ENCODE measurements around the gene ADORA2B.
A peak's percentile ranks its signal among the peaks of the same experiment; 100 is the strongest.
"Not testable (repeated sequence)": the region's sequence is repeated elsewhere in the genome, so short reads cannot be mapped to it uniquely, and the experiment has no call there.

Gene ADORA2B

DNA sequence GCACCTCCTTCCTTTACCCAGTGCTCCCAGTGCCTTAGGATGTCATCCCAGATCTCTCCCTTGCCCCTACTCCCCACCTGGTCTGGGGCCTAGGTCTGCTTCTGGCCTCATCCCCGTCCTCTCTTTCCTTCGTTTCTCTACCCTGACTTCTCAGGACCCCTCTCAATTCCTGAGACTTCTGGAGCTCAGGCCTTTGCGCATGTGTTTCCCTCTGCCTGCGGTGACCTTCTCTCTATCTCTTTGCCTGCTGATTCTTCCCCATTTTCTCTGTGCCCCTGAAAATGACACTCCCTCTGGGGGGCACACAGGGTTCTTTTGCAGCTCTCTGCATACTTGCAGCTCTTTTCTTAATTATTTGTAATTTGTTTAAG, 13.5 kb downstream of the ADORA2B start:
- DNase-seq (no peak), ATAC-seq (no peak)
- H3K4me3 Mint-ChIP-seq: peak overlapping the region in 1 of 2 donors; percentile 52
- peak overlapping the region; percentile 61 to 73 for H3K27ac Mint-ChIP-seq
- H3K4me1 Mint-ChIP-seq: peaks cover 39% of the 10 kb centered on the region
- no peaks in the 10 kb centered on the region for H3K9me3 Mint-ChIP-seq
- H3K27me3 Mint-ChIP-seq: peaks cover 10% of the 10 kb centered on the region

- DNase-seq: no peak
- Mint-ChIP-seq H3K4me3 (no peak overlapping the region), H3K27ac (no peak overlapping the region), H3K4me1 (peaks cover 45% of the 10 kb centered on the region), H3K9me3 (no peaks in the 10 kb centered on the region), H3K27me3 (peaks cover 10% of the 10 kb centered on the region)
- no peak for ATAC-seq
Observed at GRCh38 chr17:15963670-15964110, 18.8 kb downstream of the ADORA2B start.

- Mint-ChIP-seq H3K4me3 (no peak overlapping the region), H3K27ac (no peak overlapping the region)
- ATAC-seq: peak; percentile 12
Observed at GRCh38 chr17:15965528-15965927, 20.6 kb downstream of the ADORA2B start.

DNA sequence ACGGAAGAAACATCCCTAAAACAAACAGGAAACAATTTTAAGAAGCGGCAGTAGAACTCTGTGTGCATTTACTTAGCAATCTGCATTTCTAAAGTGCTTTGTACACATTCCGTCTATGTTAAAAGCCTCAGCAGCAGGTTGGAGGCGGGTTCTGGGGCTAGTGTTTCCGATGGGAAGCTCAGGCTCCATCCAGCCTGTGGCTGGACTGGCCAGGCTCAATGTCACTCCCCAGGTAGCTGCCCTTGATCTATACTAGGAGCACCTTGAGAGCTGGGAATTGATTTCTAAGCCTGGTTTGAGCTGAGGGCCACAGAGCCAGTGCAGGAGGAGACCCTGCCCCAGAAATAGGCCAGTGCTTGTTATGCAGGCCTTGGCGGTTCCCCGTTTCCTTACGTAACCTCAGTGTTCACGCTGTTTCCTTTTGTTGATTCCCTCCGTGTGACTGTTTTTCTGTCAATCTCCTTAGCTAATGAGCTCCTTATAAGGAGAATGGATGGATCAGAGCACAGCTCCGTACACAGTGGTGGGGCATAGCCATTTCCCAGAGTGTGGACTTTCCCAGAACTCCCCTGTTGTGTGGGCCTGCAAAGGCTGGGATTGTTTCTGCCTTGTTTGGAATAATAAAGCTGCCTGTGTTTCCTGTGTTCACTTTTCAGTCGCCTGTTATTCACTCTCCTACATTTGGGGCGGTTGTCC, 21.4 kb downstream of the ADORA2B start:
- no peak for DNase-seq
- Mint-ChIP-seq H3K27ac (peak overlapping the region in 1 of 2 donors; percentile 89), H3K4me1 (peaks cover 32% of the 10 kb centered on the region), H3K4me3 (peak overlapping the region; percentile 40 to 67), H3K9me3 (no peaks in the 10 kb centered on the region), H3K27me3 (peaks cover 15% of the 10 kb centered on the region)
- peak; percentile 12 for ATAC-seq

More at GRCh38 chr17:15965528-15965927, 20.6 kb downstream of the ADORA2B start:
- Mint-ChIP-seq H3K27me3 (peaks cover 15% of the 10 kb centered on the region), H3K9me3 (no peaks in the 10 kb centered on the region), H3K4me1 (peaks cover 32% of the 10 kb centered on the region)
- no peak for DNase-seq

DNA sequence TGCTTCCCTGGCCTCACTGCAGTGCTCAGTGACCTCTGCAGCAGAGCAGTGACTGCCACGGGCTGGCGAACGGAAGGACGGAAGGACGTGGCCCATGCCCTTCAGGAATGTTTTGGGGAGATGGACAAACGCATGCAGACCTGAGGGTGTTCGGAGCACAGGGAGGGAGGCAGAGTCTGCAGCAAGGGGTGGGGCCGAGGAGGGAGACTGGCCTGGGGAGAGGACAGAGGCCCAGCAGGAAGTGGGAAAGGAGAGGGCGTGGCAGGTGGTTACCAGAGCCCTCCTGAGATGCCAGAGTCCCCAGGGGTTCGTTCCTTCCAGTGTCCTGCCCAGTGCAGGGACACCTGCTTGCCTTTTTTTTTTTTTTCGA, 21.9 kb downstream of the ADORA2B start:
- peaks cover 15% of the 10 kb centered on the region for H3K27me3 Mint-ChIP-seq
- H3K9me3 Mint-ChIP-seq: no peaks in the 10 kb centered on the region
- peak overlapping the region; percentile 40 to 67 for H3K4me3 Mint-ChIP-seq
- peak overlapping the region in 1 of 2 donors; percentile 89 for H3K27ac Mint-ChIP-seq
- peak; percentile 40 for ATAC-seq
- H3K4me1 Mint-ChIP-seq: peaks cover 32% of the 10 kb centered on the region
- no peak for DNase-seq

DNA sequence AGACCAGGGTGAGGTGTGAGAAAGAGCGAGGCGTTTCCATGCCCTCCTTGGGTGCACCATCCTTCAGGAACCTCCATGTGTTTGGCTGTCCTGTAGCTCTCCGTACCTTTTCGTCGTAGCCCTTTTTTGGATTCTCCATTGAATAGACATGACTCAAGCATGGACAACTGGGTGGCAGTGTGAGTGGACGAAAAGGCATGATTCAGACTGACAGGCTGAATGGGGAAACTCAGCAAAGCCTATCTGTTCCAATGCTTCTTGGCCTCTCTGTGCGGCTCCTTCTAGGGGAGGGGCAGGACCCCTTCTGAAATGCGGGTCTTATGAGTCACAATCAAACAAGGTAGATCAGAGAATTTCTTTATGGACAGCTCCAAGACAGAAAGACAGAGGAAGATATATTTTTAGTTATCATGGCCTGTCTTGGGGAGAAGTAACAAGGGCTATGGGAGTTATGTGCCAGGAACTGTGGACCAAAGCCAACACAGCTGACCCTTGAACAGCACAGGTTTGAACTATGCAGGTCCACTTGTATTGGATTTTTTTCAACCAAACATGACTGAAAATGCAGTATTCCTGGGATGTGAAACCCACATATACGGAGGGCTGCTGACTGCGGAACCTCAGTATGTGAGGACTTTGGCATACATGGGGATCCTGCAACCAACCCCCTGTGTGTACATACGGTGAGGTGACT, 22.9 kb downstream of the ADORA2B start:
- H3K27me3 Mint-ChIP-seq: peaks cover 15% of the 10 kb centered on the region
- H3K4me1 Mint-ChIP-seq: peaks cover 33% of the 10 kb centered on the region
- DNase-seq: no peak
- no peak overlapping the region for H3K4me3 Mint-ChIP-seq
- peak overlapping the region in 1 of 2 donors; percentile 2 for H3K27ac Mint-ChIP-seq
- ATAC-seq: no peak
- no peaks in the 10 kb centered on the region for H3K9me3 Mint-ChIP-seq

DNA sequence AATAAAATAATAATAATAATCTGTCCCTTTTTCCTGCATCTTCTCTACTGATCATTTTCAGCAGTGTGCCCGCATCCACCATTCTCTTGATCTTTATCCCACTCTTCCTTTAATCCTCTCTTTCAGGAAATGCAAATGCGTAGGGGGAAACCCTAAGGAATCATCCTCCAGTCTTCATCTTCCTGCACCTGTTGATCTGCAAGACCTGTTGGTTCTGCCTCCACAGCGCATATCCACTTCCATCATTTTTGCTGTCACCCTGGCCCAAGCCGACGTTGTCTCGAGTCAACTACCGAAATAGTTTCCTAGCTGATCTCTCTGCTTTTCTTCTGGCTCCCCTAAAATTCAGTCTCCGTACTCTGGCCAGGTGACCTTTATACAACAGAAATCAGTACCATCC, 24.5 kb downstream of the ADORA2B start:
- H3K4me1 Mint-ChIP-seq: peaks cover 43% of the 10 kb centered on the region
- peaks cover 15% of the 10 kb centered on the region for H3K27me3 Mint-ChIP-seq
- DNase-seq (no peak), ATAC-seq (no peak)
- H3K9me3 Mint-ChIP-seq: no peaks in the 10 kb centered on the region
- peak overlapping the region in 1 of 2 donors; percentile 0 for H3K27ac Mint-ChIP-seq
- no peak overlapping the region for H3K4me3 Mint-ChIP-seq

- DNase-seq: no peak
- H3K9me3 Mint-ChIP-seq: no peaks in the 10 kb centered on the region
- H3K27ac Mint-ChIP-seq: no peak overlapping the region
- no peak overlapping the region for H3K4me3 Mint-ChIP-seq
- ATAC-seq: no peak
- peaks cover 38% of the 10 kb centered on the region for H3K4me1 Mint-ChIP-seq
- peaks cover 9% of the 10 kb centered on the region for H3K27me3 Mint-ChIP-seq
Observed at GRCh38 chr17:15970500-15970899, 25.6 kb downstream of the ADORA2B start.

GRCh38 chr17:15971098-15971678, 26.3 kb downstream of the ADORA2B start:
- Mint-ChIP-seq H3K27ac (peak overlapping the region in 1 of 2 donors; percentile 7), H3K4me3 (no peak overlapping the region), H3K9me3 (no peaks in the 10 kb centered on the region), H3K27me3 (peaks cover 7% of the 10 kb centered on the region), H3K4me1 (peaks cover 31% of the 10 kb centered on the region)
- DNase-seq (no peak), ATAC-seq (no peak)

- H3K27ac Mint-ChIP-seq: no peak overlapping the region
- ATAC-seq: no peak
- peaks cover 7% of the 10 kb centered on the region for H3K27me3 Mint-ChIP-seq
Observed at GRCh38 chr17:15971882-15972281, 27.0 kb downstream of the ADORA2B start.

GRCh38 chr17:15972497-15972951, 27.6 kb downstream of the ADORA2B start:
- H3K4me3 Mint-ChIP-seq: no peak overlapping the region
- peaks cover 7% of the 10 kb centered on the region for H3K27me3 Mint-ChIP-seq
- no peak overlapping the region for H3K27ac Mint-ChIP-seq
- no peaks in the 10 kb centered on the region for H3K9me3 Mint-ChIP-seq
- peaks cover 18% of the 10 kb centered on the region for H3K4me1 Mint-ChIP-seq
- DNase-seq (no peak), ATAC-seq (no peak)

More at GRCh38 chr17:15971882-15972281, 27.0 kb downstream of the ADORA2B start:
- Mint-ChIP-seq H3K4me3 (no peak overlapping the region), H3K4me1 (peaks cover 24% of the 10 kb centered on the region), H3K9me3 (no peaks in the 10 kb centered on the region)
- no peak for DNase-seq

- peaks cover 7% of the 10 kb centered on the region for H3K27me3 Mint-ChIP-seq
Observed at GRCh38 chr17:15973016-15973415, 28.1 kb downstream of the ADORA2B start.

GRCh38 chr17:15973834-15974233, 28.9 kb downstream of the ADORA2B start:
- peaks cover 11% of the 10 kb centered on the region for H3K4me1 Mint-ChIP-seq
- H3K4me3 Mint-ChIP-seq: no peak overlapping the region
- no peak for DNase-seq
- ATAC-seq: no peak
- no peaks in the 10 kb centered on the region for H3K9me3 Mint-ChIP-seq
- no peak overlapping the region for H3K27ac Mint-ChIP-seq
- peaks cover 7% of the 10 kb centered on the region for H3K27me3 Mint-ChIP-seq

More at GRCh38 chr17:15973016-15973415, 28.1 kb downstream of the ADORA2B start:
- H3K4me3 Mint-ChIP-seq: no peak overlapping the region
- DNase-seq (no peak), ATAC-seq (no peak)
- no peak overlapping the region for H3K27ac Mint-ChIP-seq
- no peaks in the 10 kb centered on the region for H3K9me3 Mint-ChIP-seq
- peaks cover 13% of the 10 kb centered on the region for H3K4me1 Mint-ChIP-seq

DNA sequence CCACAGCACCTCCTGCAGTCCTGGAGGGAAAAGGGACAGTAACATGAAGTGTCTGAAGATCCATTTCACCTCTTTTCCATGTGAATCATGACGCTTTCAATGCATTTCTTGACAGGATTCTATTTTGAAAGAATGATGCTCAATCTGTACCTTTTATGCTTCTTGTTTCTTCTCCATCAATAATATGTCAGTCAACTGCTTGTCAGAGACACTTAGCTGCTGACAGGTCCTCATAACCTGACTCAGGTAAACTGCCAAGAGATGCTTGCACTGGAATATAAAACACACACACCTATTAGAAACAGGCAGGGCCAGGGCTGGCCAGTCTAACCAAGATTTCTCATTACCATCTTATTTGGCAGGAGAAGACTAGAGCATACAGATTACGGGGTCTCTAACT, 33.0 kb downstream of the ADORA2B start:
- DNase-seq (no peak), ATAC-seq (no peak)
- Mint-ChIP-seq H3K4me3 (no peak overlapping the region), H3K27me3 (no peaks in the 10 kb centered on the region), H3K4me1 (peaks cover 32% of the 10 kb centered on the region), H3K9me3 (no peaks in the 10 kb centered on the region), H3K27ac (no peak overlapping the region)

DNA sequence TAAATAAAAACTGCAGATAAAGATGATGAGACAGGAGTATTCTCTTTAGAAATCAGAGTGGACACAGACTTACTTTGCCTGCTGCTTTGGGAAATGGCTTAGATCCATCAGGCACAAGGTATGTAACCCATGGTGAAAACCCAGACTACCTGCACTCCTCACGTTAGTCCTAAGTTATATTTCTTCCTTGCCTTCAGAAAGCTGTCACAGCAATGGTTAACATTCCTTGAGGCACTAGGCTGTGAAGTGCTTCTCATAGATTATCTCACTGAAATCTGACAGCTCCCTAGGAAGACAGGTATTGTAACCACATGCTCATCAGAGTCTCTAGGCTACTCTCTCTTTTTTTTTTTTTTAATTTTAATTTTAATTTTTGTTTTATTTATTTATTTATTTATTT, 33.7 kb downstream of the ADORA2B start:
- Mint-ChIP-seq H3K27ac (no peak overlapping the region), H3K4me1 (peaks cover 25% of the 10 kb centered on the region), H3K9me3 (no peaks in the 10 kb centered on the region), H3K4me3 (no peak overlapping the region), H3K27me3 (no peaks in the 10 kb centered on the region)
- no peak for ATAC-seq
- DNase-seq: no peak

DNA sequence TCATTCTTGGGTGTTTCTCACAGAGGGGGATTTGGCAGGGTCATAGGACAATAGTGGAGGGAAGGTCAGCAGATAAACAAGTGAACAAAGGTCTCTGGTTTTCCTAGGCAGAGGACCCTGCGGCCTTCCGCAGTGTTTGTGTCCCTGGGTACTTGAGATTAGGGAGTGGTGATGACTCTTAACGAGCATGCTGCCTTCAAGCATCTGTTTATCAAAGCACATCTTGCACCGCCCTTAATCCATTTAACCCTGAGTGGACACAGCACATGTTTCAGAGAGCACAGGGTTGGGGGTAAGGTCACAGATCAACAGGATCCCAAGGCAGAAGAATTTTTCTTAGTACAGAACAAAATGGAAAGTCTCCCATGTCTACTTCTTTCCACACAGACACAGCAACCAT, 34.1 kb downstream of the ADORA2B start:
- not testable (repeated sequence) for ATAC-seq, H3K27ac Mint-ChIP-seq, H3K4me3 Mint-ChIP-seq, H3K9me3 Mint-ChIP-seq, H3K27me3 Mint-ChIP-seq, DNase-seq
- peaks cover 23% of the 10 kb centered on the region for H3K4me1 Mint-ChIP-seq
